Endometrial microvascular endothelial cells (primary cell): ENCODE results near the gene MRPL33. TPM values are rescaled to one million over a fixed set of nuclear protein-coding genes. Genes with fewer than 3 reads are reported as not detected.
"Not testable (repeated sequence)": the region's sequence is repeated elsewhere in the genome, so short reads cannot be mapped to it uniquely, and the experiment has no call there.

Source experiments
- in situ Hi-C: cut with HindIII; loops from 2 replicates; pipeline ENCODE4 v1.10.0; 2017; ENCODE audit warnings: low sequenced_read_pairs, low pct_unique_long_range_greater_than_20kb; ENCODE audit errors: inconsistent ontology term
- total RNA-seq: library from RNA; depleted of rRNA; stranded (reverse); fragments of >200 nt; gene quantifications from one replicate; pipeline ENCODE4 v1.2.3, GENCODE V29; 2015; ENCODE audit errors: inconsistent ontology term

Gene MRPL33
- total RNA-seq, 1 donor from 2014 or later, result 126 TPM

GRCh38 chr2:27738349-27739057 lies 33.0 kb upstream of the MRPL33 start:
- in situ Hi-C loops, result no loop called here

GRCh38 chr2:27739058-27739373 lies 32.5 kb upstream of the MRPL33 start:
- in situ Hi-C loops, result no loop called here

DNA sequence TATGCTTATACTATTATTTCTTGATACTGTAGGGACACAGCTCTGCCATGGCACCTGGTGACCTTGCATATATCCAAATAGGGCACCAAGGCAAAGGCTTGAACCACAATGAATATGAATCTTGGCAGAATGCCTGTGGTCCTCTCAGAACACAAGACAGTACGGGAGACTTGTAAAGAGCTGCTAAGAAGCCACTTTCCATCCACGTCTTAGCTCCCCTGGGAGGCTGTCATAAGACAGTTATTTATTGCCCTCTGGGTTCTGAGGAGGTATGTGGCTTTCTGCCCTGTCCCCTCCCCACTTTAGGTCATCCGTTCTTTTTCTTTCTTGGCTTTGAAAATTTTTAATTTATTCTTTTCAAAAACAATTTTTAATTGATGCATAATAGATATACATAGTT lies 29.8 kb upstream of the MRPL33 start:
- in situ Hi-C loops, result no loop called here

DNA sequence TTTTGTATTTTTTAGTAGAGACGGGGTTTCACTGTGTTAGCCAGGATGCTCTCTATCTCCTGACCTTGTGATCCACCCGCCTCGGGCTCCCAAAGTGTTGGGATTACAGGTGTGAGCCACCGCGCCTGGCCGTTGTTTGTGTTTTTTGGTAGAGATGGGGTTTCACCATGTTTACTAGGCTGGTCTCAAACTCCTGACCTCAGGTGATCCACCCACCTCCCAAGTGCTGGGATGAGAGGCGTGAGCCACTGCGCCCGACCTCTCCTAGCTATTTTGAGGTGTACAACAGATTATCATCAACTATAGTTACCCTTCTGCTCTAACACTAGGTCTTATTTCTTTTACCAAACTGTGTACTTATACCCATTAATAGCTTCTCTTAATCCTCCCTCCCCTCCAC lies 28.9 kb upstream of the MRPL33 start:
- in situ Hi-C loops, result no loop called here

- in situ Hi-C loops, result not testable (repeated sequence)
Measured at GRCh38 chr2:27745494-27745893, 26.0 kb upstream of the MRPL33 start.

- in situ Hi-C loops, result no loop called here
Measured at GRCh38 chr2:27746325-27746724, 25.2 kb upstream of the MRPL33 start.

DNA sequence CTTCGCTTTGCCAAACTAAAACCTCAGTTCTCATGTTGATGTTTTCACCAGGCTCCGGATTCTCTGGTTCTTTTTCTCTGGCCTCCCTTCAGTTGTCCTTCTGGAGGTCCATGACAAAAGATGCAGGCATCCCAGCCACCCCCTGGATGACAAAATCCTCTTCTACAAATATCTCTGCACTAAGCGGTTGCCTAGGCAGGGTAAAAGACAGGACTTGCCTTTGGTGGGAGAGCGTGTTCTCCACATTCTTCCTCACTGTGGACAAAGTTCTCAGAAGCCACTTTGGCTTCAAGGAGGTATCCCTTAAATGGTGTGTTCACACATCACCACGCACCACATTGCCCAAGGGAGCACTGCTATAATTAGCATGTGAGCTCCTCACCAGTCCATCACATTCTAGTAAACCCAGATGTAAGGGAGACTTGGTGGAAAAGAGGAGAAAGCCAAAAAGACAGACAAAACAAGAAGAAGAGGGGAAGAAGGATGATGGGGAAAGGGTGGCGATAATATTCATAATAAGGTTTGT lies 23.6 kb upstream of the MRPL33 start:
- in situ Hi-C loops, result no loop called here

DNA sequence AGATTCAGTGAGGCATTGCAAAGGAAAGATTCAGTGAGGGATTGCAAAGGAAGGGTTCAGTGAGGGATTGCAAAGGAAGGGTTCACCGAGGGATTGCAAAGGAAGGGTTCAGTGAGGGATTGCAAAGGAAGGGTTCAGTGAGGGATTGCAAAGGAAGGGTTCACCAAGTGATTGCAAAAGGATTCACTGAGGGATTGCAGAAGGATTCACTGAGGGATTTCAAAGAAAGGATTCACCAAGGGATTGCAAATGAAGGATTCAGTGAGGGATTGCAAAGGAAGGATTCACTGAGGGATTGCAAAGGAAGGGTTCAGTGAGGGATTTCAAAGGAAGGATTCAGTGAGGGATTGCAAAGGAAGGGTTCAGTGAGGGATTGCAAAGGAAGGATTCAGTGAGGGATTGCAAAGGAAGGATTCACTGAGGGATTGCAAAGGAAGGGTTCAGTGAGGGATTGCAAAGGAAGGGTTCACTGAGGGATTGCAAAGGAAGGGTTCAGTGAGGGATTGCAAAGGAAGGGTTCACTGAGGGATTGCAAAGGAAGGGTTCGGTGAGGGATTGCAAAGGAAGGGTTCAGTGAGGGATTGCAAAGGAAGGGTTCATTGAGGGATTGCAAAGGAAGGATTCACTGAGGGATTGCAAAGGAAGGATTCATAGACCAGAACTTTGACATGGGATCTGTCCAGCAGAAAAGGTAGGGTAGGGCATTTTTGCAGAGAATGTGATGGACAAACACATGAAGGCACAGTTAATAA lies 22.5 kb upstream of the MRPL33 start:
- in situ Hi-C loops, result not testable (repeated sequence)

DNA sequence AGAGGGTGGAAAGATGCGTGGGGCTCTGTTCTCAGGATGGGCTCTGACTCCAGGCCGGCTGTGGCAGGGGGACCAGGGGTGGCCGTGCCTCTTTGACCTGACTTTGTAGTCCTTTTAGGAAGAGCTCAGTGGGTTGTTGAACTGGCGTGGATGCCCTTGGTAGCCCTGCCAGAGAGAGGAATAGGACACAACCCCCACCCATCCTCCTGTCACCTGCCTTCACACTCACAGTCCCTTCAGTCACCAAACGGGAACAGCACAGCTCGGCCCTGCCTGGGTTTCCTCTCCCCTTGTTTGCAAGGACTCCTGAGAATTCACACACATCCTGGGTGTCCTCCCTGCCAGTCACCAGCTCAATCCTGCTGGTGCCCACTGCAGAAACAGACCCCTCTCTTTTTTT lies 20.1 kb upstream of the MRPL33 start:
- in situ Hi-C loops, result loop anchor here (25.0 kb wide), 1 partner anchor 661 kb away; no protein-coding TSS in a partner anchor

DNA sequence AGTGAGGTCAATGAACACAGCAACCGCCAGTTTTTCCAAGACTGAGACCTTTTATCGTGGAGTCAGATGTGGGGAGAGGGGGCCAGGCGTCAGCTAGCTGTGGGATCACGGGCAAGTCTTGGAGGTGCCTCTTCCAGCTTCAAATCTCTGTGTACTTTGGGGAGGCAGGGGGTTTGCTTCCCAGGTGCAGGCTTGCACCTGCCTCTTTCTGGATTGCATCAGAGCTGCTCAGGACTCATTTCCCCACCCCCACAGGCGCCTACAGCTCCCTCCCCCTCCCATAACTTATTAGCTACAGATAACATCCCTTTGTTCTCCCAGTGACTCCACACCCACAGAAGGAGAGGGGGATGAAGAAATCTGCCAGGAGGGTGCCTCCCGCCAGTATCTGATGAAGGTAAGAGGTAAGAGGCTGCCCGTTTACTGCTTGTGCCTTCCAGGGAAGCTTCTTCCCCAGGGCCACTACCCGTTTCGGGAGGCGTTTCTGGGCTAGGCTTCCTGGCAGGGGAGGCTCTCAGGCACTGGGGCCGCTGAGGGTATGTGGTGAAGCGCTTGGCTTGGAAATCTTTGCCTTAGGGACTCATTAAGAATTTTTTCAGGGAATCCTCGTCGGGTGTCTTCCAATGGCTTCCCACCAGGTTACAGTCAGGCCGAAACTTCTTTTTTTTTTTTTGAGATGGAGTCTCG lies 18.8 kb upstream of the MRPL33 start:
- in situ Hi-C loops, result loop anchor here (25.0 kb wide), 1 partner anchor 660 kb away; no protein-coding TSS in a partner anchor

DNA sequence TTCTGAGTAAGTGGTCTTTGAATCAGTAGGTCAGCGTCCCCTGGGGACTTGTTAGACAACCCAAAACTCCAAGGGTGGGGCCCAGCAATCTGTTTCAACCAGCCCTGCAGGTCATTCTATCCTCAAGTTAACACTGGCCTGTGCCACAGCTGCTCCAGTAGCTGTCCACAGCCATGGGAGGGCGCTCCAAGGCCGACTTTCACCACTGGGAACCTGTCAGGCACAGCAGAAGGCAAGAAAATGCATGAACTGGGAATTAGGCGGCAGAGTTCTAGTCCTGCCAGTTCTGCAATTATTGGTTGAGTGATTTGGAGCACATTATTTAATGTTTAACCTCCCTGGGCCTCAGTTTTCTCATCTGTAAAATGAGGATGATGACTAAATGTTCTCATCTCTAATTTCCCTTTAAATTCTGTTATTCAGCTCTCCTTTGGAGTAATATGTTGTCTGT lies 17.4 kb upstream of the MRPL33 start:
- in situ Hi-C loops, result loop anchor here (25.0 kb wide), 1 partner anchor 658 kb away; no protein-coding TSS in a partner anchor

DNA sequence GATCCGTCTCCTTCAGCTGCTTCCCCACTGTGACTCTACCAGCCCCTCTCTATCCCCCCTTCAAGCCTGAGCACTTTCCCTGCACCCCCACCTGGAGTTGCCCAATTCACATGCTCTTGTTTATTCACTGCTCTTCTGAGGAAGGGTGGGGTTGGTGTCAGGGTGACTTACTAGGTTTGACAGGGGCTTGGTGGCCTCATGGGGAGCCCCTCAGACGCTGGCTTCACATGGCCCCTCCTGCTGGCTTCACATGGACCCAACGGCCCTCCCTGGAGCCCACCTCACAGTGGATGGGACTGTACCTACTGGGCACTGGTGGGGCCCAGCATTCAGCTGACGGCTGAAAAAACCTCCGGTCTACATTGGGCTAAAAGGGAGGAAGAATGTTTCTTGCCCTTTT lies 16.7 kb upstream of the MRPL33 start:
- in situ Hi-C loops, result loop anchor here (25.0 kb wide), 1 partner anchor 657 kb away; no protein-coding TSS in a partner anchor

- in situ Hi-C loops, result loop anchor here (25.0 kb wide), 1 partner anchor 656 kb away; no protein-coding TSS in a partner anchor
Measured at GRCh38 chr2:27756091-27756490, 15.4 kb upstream of the MRPL33 start.

DNA sequence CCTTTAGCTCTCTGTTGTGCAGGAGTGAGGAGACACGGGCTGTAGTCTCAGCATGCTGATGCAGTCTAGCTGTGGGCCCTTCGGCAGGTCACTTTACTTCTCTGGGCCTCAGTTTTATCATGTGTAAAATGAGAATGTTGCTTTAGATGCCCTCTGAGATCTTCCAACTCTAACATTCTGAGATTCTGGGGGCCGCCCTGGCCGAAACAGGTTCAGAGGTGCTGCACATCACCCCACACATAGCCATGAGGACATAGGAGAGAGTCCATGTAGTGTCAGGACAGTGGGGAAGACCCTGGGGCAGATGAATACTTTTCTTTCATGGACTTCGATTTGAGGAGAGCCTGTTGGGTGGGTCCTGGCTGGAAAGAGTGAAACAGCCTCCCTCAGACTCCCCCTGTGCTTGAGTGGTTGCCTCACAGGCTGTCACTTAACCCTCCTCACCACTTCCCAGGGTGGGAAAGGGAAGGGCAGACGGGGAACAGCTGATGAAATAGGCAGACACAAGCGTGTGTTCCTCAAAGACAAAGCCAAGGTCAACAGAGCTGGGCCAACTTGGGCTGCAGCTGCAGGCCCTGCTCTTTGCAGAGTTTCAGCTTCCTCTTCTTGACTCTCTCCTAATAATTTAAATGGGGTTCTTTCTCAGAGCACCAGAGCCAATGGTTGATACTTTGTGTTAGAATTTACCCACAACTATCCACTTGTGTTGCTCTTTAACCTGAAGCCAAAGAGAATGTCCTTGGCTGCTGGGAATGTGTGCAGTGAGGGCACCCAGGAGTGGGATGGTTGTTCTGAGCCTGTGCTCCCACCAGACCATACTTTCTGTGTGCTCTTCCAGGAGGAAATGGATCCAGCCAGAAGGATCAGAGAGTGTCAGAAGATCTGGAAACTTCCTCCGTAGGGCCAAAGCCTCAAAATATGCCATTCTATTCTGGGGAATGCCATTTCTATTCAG lies 14.7 kb upstream of the MRPL33 start:
- in situ Hi-C loops, result loop anchor here (25.0 kb wide), 1 partner anchor 655 kb away; no protein-coding TSS in a partner anchor

- in situ Hi-C loops, result loop anchor here (25.0 kb wide), 1 partner anchor 649 kb away; no protein-coding TSS in a partner anchor
Measured at GRCh38 chr2:27762951-27763906, 8.3 kb upstream of the MRPL33 start.

DNA sequence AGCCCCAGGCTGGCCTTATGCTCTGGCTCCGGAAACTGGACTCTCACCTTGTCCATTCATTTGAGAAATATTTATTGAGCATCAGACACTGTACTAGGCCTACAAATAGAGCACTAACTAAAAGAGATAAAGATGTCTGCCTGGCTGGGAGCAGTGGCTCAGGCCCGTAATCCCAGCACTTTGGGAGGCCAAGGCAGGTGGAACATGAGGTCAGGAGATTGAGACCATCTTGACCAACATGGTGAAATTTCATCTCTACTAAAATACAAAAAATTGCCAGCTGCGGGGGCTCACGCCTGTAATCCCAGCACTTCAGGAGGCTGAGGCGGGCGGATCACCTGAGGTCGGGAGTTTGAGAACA lies 7.6 kb upstream of the MRPL33 start:
- in situ Hi-C loops, result loop anchor here (25.0 kb wide), 1 partner anchor 648 kb away; no protein-coding TSS in a partner anchor

- in situ Hi-C loops, result loop anchor here (25.0 kb wide), 1 partner anchor 648 kb away; no protein-coding TSS in a partner anchor
Measured at GRCh38 chr2:27764526-27764925, 7.0 kb upstream of the MRPL33 start.
